IMR-90 (cell line): ENCODE results near the gene TMEM184B. TPM values are rescaled to one million over a fixed set of nuclear protein-coding genes. Genes with fewer than 3 reads are reported as not detected.

Experiments used
- ATAC-seq: fragments of 200-7000 bp; cut with Tn5 transposase; 2 replicates; pipeline ENCODE4 v1.9.1; 2020; ENCODE audit warnings: low read depth, mild to moderate bottlenecking, moderate library complexity
- BruUV-seq: library from RNA; stranded (reverse); fragments of 400-500 nt; replicated peaks from 2 replicates; lab custom pipeline; 2021; lab: Mats Ljungman, UMichigan
- CTCF ChIA-PET: fragments of 300-600 bp; formaldehyde crosslinking; extraction: SDS; loops from one replicate; lab custom pipeline; 2021; ENCODE audit warnings: antibody characterized with exemption; lab: Yijun Ruan, JAX
- POLR2A ChIA-PET: fragments of 300-600 bp; sonication (Branson Sonifier 250); formaldehyde crosslinking; loops from one replicate; lab custom pipeline; 2022; ENCODE audit warnings: antibody characterized with exemption; ENCODE audit not compliant: unreplicated experiment; lab: Charles Lee
- DNase-seq: peaks from one replicate; pipeline ENCODE4 v3.0.0; 2013
- H2AFZ ChIP-seq: replicated peaks from 2 replicates; pipeline ENCODE3; 2013; ENCODE audit warnings: low read length, mild to moderate bottlenecking; ENCODE audit not compliant: poor library complexity
- H2AK5ac ChIP-seq: 2 replicates; pipeline ENCODE4 v1.6.1; 2013; ENCODE audit warnings: low read depth, low read length, inconsistent platforms
- H2AK9ac ChIP-seq: replicated peaks from 2 replicates; pipeline ENCODE3; 2013; ENCODE audit warnings: mild to moderate bottlenecking, low read depth, low read length, moderate library complexity; ENCODE audit not compliant: poor library complexity
- H2BK120ac ChIP-seq: 2 replicates; pipeline ENCODE4 v1.6.1; 2013; ENCODE audit warnings: low read depth, low read length, inconsistent platforms
- H2BK15ac ChIP-seq: 3 replicates; pipeline ENCODE4 v1.6.1; 2013; ENCODE audit warnings: low read depth, low read length, inconsistent platforms
- H2BK20ac ChIP-seq: 2 replicates; pipeline ENCODE4 v1.6.1; 2013; ENCODE audit warnings: low read depth, mild to moderate bottlenecking, inconsistent platforms, low read length, moderate library complexity
- H2BK5ac ChIP-seq: 2 replicates; pipeline ENCODE4 v1.6.1; 2013; ENCODE audit warnings: mild to moderate bottlenecking, low read depth, low read length, inconsistent platforms; ENCODE audit not compliant: poor library complexity, severe bottlenecking
- H3K14ac ChIP-seq: replicated peaks from 2 replicates; pipeline ENCODE4 v1.6.1; 2013; ENCODE audit warnings: low read depth, low read length, inconsistent platforms
- H3K18ac ChIP-seq: 2 replicates; pipeline ENCODE4 v1.6.1; 2013; ENCODE audit warnings: low read depth, low read length, control low read depth
- H3K23ac ChIP-seq: 2 replicates; pipeline ENCODE4 v1.6.1; 2013; ENCODE audit warnings: low read depth, low read length, inconsistent platforms
- H3K27ac ChIP-seq: 2 replicates; pipeline ENCODE4 v1.5.1; 2013; ENCODE audit warnings: mild to moderate bottlenecking, control low read depth, low read length; ENCODE audit not compliant: insufficient read depth
- H3K27me3 ChIP-seq: 2 replicates; pipeline ENCODE4 v1.6.1; 2013; ENCODE audit warnings: low read length; ENCODE audit not compliant: control insufficient read depth, insufficient read depth
- H3K36me3 ChIP-seq: 2 replicates; pipeline ENCODE4 v1.6.1; 2013; ENCODE audit warnings: low read length, mixed read lengths; ENCODE audit not compliant: control insufficient read depth, insufficient read depth
- H3K4ac ChIP-seq: 2 replicates; pipeline ENCODE4 v1.6.1; 2013; ENCODE audit warnings: low read depth, low read length, inconsistent platforms
- H3K4me1 ChIP-seq: 2 replicates; pipeline ENCODE4 v1.6.1; 2013; ENCODE audit warnings: low read length, mixed read lengths; ENCODE audit not compliant: control insufficient read depth, insufficient read depth
- H3K4me2 ChIP-seq: 2 replicates; pipeline ENCODE4 v1.6.1; 2013; ENCODE audit warnings: low read depth, mild to moderate bottlenecking, control low read depth, low read length, moderate library complexity
- H3K4me3 ChIP-seq: 2 replicates; pipeline ENCODE4 v1.5.1; 2013; ENCODE audit warnings: low read depth, mild to moderate bottlenecking, control low read depth, low read length, moderate library complexity; ENCODE audit not compliant: insufficient read depth
- H3K56ac ChIP-seq: 2 replicates; pipeline ENCODE4 v1.6.1; 2013; ENCODE audit warnings: low read length, inconsistent platforms; ENCODE audit not compliant: insufficient read depth; ENCODE audit errors: extremely low read depth
- H3K79me1 ChIP-seq, 2 experiments: 2 replicates each; pipeline ENCODE4 v1.6.1; 2013; ENCODE audit warnings: low read length in 2 of 2, inconsistent platforms in 1 of 2, low read depth in 1 of 2
- H3K9ac ChIP-seq: 2 replicates; pipeline ENCODE4 v1.6.1; 2013; ENCODE audit warnings: low read depth, low read length, control low read depth
- H3K9me1 ChIP-seq: 2 replicates; pipeline ENCODE4 v1.6.1; 2013; ENCODE audit warnings: low read length, inconsistent platforms; ENCODE audit not compliant: insufficient read depth
- H3K9me3 ChIP-seq: 2 replicates; pipeline ENCODE4 v1.6.1; 2013; ENCODE audit warnings: low read length; ENCODE audit not compliant: control insufficient read depth, insufficient read depth
- H4K20me1 ChIP-seq: 2 replicates; pipeline ENCODE4 v1.6.1; 2013; ENCODE audit warnings: low read length, inconsistent platforms; ENCODE audit not compliant: insufficient read depth
- H4K5ac ChIP-seq: 2 replicates; pipeline ENCODE4 v1.6.1; 2013; ENCODE audit warnings: mild to moderate bottlenecking, low read depth, low read length, control low read depth
- H4K8ac ChIP-seq, 2 experiments: 2 replicates each; pipeline ENCODE4 v1.6.1; 2013; ENCODE audit warnings: low read depth in 2 of 2, low read length in 2 of 2, control low read depth in 1 of 2, inconsistent platforms in 1 of 2
- H4K91ac ChIP-seq: 2 replicates; pipeline ENCODE4 v1.6.1; 2013; ENCODE audit warnings: low read depth, low read length, inconsistent platforms; ENCODE audit not compliant: insufficient read depth
- BHLHE40 ChIP-seq: fragments of 150-350 bp; IDR thresholded peaks from 2 replicates; pipeline ENCODE4 v1.6.1; 2016; ENCODE audit warnings: mild to moderate bottlenecking, low read depth, low read length
- CEBPB ChIP-seq: IDR thresholded peaks from 2 replicates; pipeline ENCODE4 v1.6.1; 2012; ENCODE audit warnings: low read depth, low read length, improper control_type of control experiment
- CHD1 ChIP-seq: IDR thresholded peaks from 2 replicates; pipeline ENCODE4 v1.6.1; 2012; ENCODE audit warnings: low read depth, low read length, improper control_type of control experiment
- ELK1 ChIP-seq: fragments of 150-350 bp; IDR thresholded peaks from 2 replicates; pipeline ENCODE4 v1.6.1; 2016; ENCODE audit warnings: low read depth, mild to moderate bottlenecking, low read length, moderate library complexity, borderline replicate concordance
- MAFK ChIP-seq: IDR thresholded peaks from 2 replicates; pipeline ENCODE4 v1.6.1; 2012; ENCODE audit warnings: low read depth, low read length, improper control_type of control experiment
- MAZ ChIP-seq: IDR thresholded peaks from 2 replicates; pipeline ENCODE4 v1.6.1; 2012; ENCODE audit warnings: low read depth, mild to moderate bottlenecking, low read length, improper control_type of control experiment, moderate library complexity, borderline replicate concordance
- MXI1 ChIP-seq: IDR thresholded peaks from 2 replicates; pipeline ENCODE4 v1.6.1; 2012; ENCODE audit warnings: low read depth, mild to moderate bottlenecking, low read length, moderate library complexity, borderline replicate concordance
- NFE2L2 ChIP-seq: fragments of 150-350 bp; IDR thresholded peaks from 2 replicates; pipeline ENCODE4 v1.6.1; 2016; ENCODE audit warnings: low read depth, mild to moderate bottlenecking, low read length
- POLR2A ChIP-seq: IDR thresholded peaks from 2 replicates; pipeline ENCODE4 v1.6.1; 2012; ENCODE audit warnings: mild to moderate bottlenecking, low read depth, low read length
- RAD21 ChIP-seq: IDR thresholded peaks from 2 replicates; pipeline ENCODE4 v1.6.1; 2012; ENCODE audit warnings: low read length, improper control_type of control experiment
- RCOR1 ChIP-seq: IDR thresholded peaks from 2 replicates; pipeline ENCODE4 v1.6.1; 2012; ENCODE audit warnings: mild to moderate bottlenecking, low read length, improper control_type of control experiment; ENCODE audit not compliant: insufficient replicate concordance
- RFX5 ChIP-seq: IDR thresholded peaks from 2 replicates; pipeline ENCODE4 v1.8.0; 2012; ENCODE audit warnings: low read depth, mild to moderate bottlenecking, low read length, moderate library complexity
- SMC3 ChIP-seq: fragments of 150-350 bp; IDR thresholded peaks from 2 replicates; pipeline ENCODE4 v1.6.1; 2016; ENCODE audit warnings: low read depth, mild to moderate bottlenecking, antibody characterized with exemption, low read length, moderate library complexity
- USF2 ChIP-seq: fragments of 150-350 bp; IDR thresholded peaks from 2 replicates; pipeline ENCODE4 v1.6.1; 2017; ENCODE audit warnings: mild to moderate bottlenecking, antibody characterized with exemption, low read length, low read depth
- WGBS, 2 experiments: methylation state at CpG; one replicate each; pipeline versions ENCODE4 v1.1.5 to v1.1.7; 2013; ENCODE audit warnings: missing lambda C conversion rate in 2 of 2; ENCODE audit not compliant: insufficient read length in 1 of 2; ENCODE audit errors: extremely low coverage in 2 of 2; 5-methylcytosine and 5-hydroxymethylcytosine counted together
- dilution Hi-C: fragments of 300-500 bp; cut with HindIII; formaldehyde crosslinking; loops from one replicate; pipeline ENCODE4 v1.14.3; 2018; ENCODE audit warnings: low sequenced_read_pairs; ENCODE audit not compliant: unreplicated experiment
- in situ Hi-C: fragments of 300-500 bp; cut with MboI; formaldehyde crosslinking; loops from 3 replicates; pipeline ENCODE4 v1.14.3; 2019; ENCODE audit warnings: low sequenced_read_pairs, inconsistent platforms, mixed read lengths
- intact Hi-C: fragments of 100-400 bp; cut with micrococcal nuclease; formaldehyde crosslinking; loops from 2 replicates; pipeline ENCODE4 v1.10.0; 2022
- polyA plus RNA-seq, 3 experiments: library from polyadenylated mRNA; depleted of rRNA; stranded (reverse); fragments of >200 nt; gene quantifications; 2 replicates each; pipeline ENCODE4 v1.2.3, GENCODE V29; 2012; ENCODE audit warnings: low replicate concordance in 1 of 3
- total RNA-seq: library from RNA; depleted of rRNA; stranded (reverse); fragments of >200 nt; gene quantifications from 2 replicates; pipeline ENCODE4 v1.2.3, GENCODE V29; 2012
- TF ChIP-seq, protein P1 (sequence below): conservative IDR thresholded peaks from 2 replicates; pipeline ENCODE4 v1.5.1; 2012; ENCODE audit warnings: mild to moderate bottlenecking, low read depth, low read length, improper control_type of control experiment

TMEM184B gene
- total and polyA plus RNA-seq, 2 of the 4 experiments (the other 2 are of a cell fraction) = 9.1 to 81.1 TPM

GRCh38 chr22:38313384-38313955 is 40.7 kb upstream of the TMEM184B start:
- Histone ChIP-seq H3K79me1 (peaks cover 0 to 54% of the 10 kb centered on the region in 2 experiments; a peak in 2 of 4 replicates), H4K5ac (peak overlapping the region; percentile 72), H4K20me1 (peaks cover 77% of the 10 kb centered on the region), H2AK9ac (peak overlapping the region; percentile 97), H3K56ac (peak overlapping the region; percentile 97), H3K4ac (peak overlapping the region; percentile 96), H3K27me3 (no peaks in the 10 kb centered on the region), H3K9me1 (peaks cover 36% of the 10 kb centered on the region), H3K27ac (peak overlapping the region; percentile 98), H3K9me3 (no peaks in the 10 kb centered on the region), H3K9ac (peak overlapping the region; percentile 99), H2BK15ac (peak overlapping the region; percentile 97; the same call in 2 of the 3 replicates), H3K18ac (peak overlapping the region; percentile 86), H4K91ac (peak overlapping the region; percentile 93), H4K8ac (peak overlapping the region; percentile 83 to 92), H3K14ac (peak overlapping the region; percentile 98), H3K23ac (peak overlapping the region; percentile 99), H2BK5ac (peak overlapping the region; percentile 98), H2BK20ac (peak overlapping the region; percentile 94), H2AK5ac (peak overlapping the region; percentile 99), H3K4me1 (peaks cover 54% of the 10 kb centered on the region), H3K36me3 (peaks cover 34% of the 10 kb centered on the region), H3K4me2 (peak overlapping the region; percentile 92), H2AFZ (peak overlapping the region; percentile 25), H2BK120ac (peak overlapping the region; percentile 98), H3K4me3 (peak overlapping the region; percentile 92)
- ChIA-PET CTCF (no interaction called here), POLR2A (no interaction called here)
- ATAC-seq (peak; percentile 22), DNase-seq (peak; percentile 96)
- intact Hi-C loops (no loop called here), dilution Hi-C loops (no loop called here), in situ Hi-C loops (no loop called here)
- 0% methylated on average over 5 of the region's 11 CpGs; no CpG with 5 or more reads in 1 of the 2 experiments for WGBS, 2 experiments
- no TSS peak for BruUV-seq
- TF ChIP-seq MXI1 = no peak
- no peak for TF ChIP-seq CHD1
- TF ChIP-seq RFX5 = no peak
- no peak for TF ChIP-seq RCOR1
- TF ChIP-seq MAZ = peak; percentile 89
- TF ChIP-seq ELK1 = no peak
- TF ChIP-seq, protein P1, sequence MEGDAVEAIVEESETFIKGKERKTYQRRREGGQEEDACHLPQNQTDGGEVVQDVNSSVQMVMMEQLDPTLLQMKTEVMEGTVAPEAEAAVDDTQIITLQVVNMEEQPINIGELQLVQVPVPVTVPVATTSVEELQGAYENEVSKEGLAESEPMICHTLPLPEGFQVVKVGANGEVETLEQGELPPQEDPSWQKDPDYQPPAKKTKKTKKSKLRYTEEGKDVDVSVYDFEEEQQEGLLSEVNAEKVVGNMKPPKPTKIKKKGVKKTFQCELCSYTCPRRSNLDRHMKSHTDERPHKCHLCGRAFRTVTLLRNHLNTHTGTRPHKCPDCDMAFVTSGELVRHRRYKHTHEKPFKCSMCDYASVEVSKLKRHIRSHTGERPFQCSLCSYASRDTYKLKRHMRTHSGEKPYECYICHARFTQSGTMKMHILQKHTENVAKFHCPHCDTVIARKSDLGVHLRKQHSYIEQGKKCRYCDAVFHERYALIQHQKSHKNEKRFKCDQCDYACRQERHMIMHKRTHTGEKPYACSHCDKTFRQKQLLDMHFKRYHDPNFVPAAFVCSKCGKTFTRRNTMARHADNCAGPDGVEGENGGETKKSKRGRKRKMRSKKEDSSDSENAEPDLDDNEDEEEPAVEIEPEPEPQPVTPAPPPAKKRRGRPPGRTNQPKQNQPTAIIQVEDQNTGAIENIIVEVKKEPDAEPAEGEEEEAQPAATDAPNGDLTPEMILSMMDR = no peak
- no peak for TF ChIP-seq RAD21
- peak; percentile 72; the same call in 1 of the 2 replicates for TF ChIP-seq POLR2A
- peak; percentile 44; the same call in 1 of the 2 replicates for TF ChIP-seq CEBPB
- peak; percentile 77 for TF ChIP-seq NFE2L2
- no peak for TF ChIP-seq USF2
- TF ChIP-seq MAFK = peak; percentile 27; the same call in 1 of the 2 replicates
- no peak for TF ChIP-seq SMC3
- peak; percentile 20; the same call in 1 of the 2 replicates for TF ChIP-seq BHLHE40
